ENCODE results near the gene MCF2. TPM values are rescaled to one million over a fixed set of nuclear protein-coding genes. Genes with fewer than 3 reads are reported as not detected.

The MCF2 gene
- total and polyA plus RNA-seq, 2 donors from 2014 or later: 0.85 to 2.2 TPM

DNA sequence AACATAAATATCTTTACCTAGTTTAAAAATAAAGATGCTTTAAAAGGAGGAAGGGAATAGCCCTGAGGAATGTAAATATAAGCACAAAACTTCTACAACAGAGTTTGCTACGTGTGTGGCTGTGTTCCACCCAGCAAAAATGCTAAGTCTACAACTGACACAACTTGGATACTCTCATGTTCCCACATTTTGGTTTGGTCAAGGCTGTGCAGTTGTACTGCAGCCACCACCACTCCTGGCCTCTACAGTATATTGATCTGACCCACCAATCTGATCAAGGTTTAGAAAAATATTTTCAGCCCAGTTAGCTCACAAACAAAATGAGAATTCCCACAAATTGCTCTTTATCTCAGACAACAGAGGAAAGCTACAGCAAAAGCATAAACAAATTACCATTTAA lies 165.3 kb downstream of the MCF2 start:
- no peak for TF ChIP-seq CTCF (IDR thresholded peaks at IDR 0.05; ENCODE audit: borderline replicate concordance, extremely low read depth, insufficient read depth)
- intact Hi-C loops (cut with DNase I): no loop called here
- H3K4me3 ChIP-seq (ENCODE audit: low read length in 3 of 3): no peak overlapping the region
- H3K9ac ChIP-seq (ENCODE audit: low read length in 3 of 3): no peak overlapping the region
- DNase-seq (no peak), FAIRE-seq (no peak)
- no peaks in the 10 kb centered on the region for H3K27me3 ChIP-seq (ENCODE audit: control insufficient read depth, insufficient read depth, low read length)
- H3K27ac ChIP-seq (ENCODE audit: low read depth in 2 of 2, low read length in 2 of 2): no peak overlapping the region
- no peaks in the 10 kb centered on the region for H3K9me3 ChIP-seq (ENCODE audit: control insufficient read depth in 2 of 3, insufficient read depth in 1 of 3, low read length in 3 of 3)
- H3K4me1 ChIP-seq (ENCODE audit: control insufficient read depth in 2 of 3, insufficient read depth in 2 of 3, low read depth in 1 of 3, low read length in 3 of 3): no peaks in the 10 kb centered on the region
- no peaks in the 10 kb centered on the region for H3K36me3 ChIP-seq (ENCODE audit: control insufficient read depth in 2 of 3, insufficient read depth in 3 of 3, low read length in 3 of 3)

GRCh38 chrX:139538907-139539790 lies 168.8 kb downstream of the MCF2 start:
- Histone ChIP-seq H3K27ac (ENCODE audit: low read depth in 2 of 2, low read length in 2 of 2) (no peak overlapping the region), H3K9ac (ENCODE audit: low read length in 3 of 3) (no peak overlapping the region), H3K4me1 (ENCODE audit: control insufficient read depth in 2 of 3, insufficient read depth in 2 of 3, low read depth in 1 of 3, low read length in 3 of 3) (no peaks in the 10 kb centered on the region), H3K27me3 (ENCODE audit: control insufficient read depth, insufficient read depth, low read length) (no peaks in the 10 kb centered on the region), H3K9me3 (ENCODE audit: control insufficient read depth in 2 of 3, insufficient read depth in 1 of 3, low read length in 3 of 3) (no peaks in the 10 kb centered on the region), H3K36me3 (ENCODE audit: control insufficient read depth in 2 of 3, insufficient read depth in 3 of 3, low read length in 3 of 3) (no peaks in the 10 kb centered on the region), H3K4me3 (ENCODE audit: low read length in 3 of 3) (no peak overlapping the region)
- no peak for TF ChIP-seq CTCF (IDR thresholded peaks at IDR 0.05; ENCODE audit: borderline replicate concordance, extremely low read depth, insufficient read depth)
- FAIRE-seq (no peak), DNase-seq (peak in 2 of 5 donors; percentile 13 to 52)
- intact Hi-C loops (cut with DNase I): no loop called here

DNA sequence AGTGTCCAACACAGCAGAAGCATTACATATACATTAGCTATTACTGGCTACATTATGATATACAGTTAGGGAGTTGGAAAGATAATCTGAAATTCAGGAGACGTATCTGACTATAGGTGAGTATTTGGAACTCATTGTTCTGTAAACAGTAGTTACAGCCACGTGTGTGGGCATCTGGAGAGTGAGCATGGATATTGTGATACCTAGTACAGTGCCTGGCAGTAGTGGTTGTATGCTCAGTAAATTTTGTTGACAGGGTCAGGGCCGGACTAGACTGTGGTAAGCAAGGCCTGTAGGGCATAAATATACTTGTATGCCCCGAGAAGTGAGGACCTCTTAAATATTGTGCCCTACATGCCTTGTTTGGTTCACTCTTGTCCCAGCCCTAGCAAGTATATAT lies 174.5 kb downstream of the MCF2 start:
- Histone ChIP-seq H3K4me1 (ENCODE audit: control insufficient read depth in 2 of 3, insufficient read depth in 2 of 3, low read depth in 1 of 3, low read length in 3 of 3) (no peaks in the 10 kb centered on the region), H3K27ac (ENCODE audit: low read depth in 2 of 2, low read length in 2 of 2) (no peak overlapping the region), H3K27me3 (ENCODE audit: control insufficient read depth, insufficient read depth, low read length) (no peaks in the 10 kb centered on the region), H3K9ac (ENCODE audit: low read length in 3 of 3) (no peak overlapping the region), H3K9me3 (ENCODE audit: control insufficient read depth in 2 of 3, insufficient read depth in 1 of 3, low read length in 3 of 3) (no peaks in the 10 kb centered on the region), H3K36me3 (ENCODE audit: control insufficient read depth in 2 of 3, insufficient read depth in 3 of 3, low read length in 3 of 3) (no peaks in the 10 kb centered on the region), H3K4me3 (ENCODE audit: low read length in 3 of 3) (no peak overlapping the region)
- DNase-seq (no peak), FAIRE-seq (no peak)
- TF ChIP-seq CTCF (IDR thresholded peaks at IDR 0.05; ENCODE audit: borderline replicate concordance, extremely low read depth, insufficient read depth): no peak
- intact Hi-C loops (cut with DNase I): no loop called here
